ENCODE data around the gene IL17B.

- TF ChIP-seq CREB1 (IDR thresholded peaks at IDR 0.05) (no peak), SUZ12 (IDR thresholded peaks at IDR 0.05; ENCODE audit: low read length) (no peak), EZH2 (IDR thresholded peaks at IDR 0.05; ENCODE audit: low read depth, low read length, severe bottlenecking) (no peak), RFX5 (IDR thresholded peaks at IDR 0.05; ENCODE audit: borderline replicate concordance, low read depth, low read length) (no peak), POLR2AphosphoS5 (IDR thresholded peaks at IDR 0.05; ENCODE audit: low read depth, low read length) (no peak), MAX (IDR thresholded peaks at IDR 0.05) (no peak), POLR2A (IDR thresholded peaks at IDR 0.05; ENCODE audit: control extremely low read depth in 1 of 2, low read depth in 2 of 2, low read length in 2 of 2) (no peak), TEAD4 (IDR thresholded peaks at IDR 0.05; ENCODE audit: low read depth, low read length) (no peak), POU5F1 (IDR thresholded peaks at IDR 0.05; ENCODE audit: low read depth, low read length) (no peak), BCL11A (IDR thresholded peaks at IDR 0.05; ENCODE audit: low read depth in 2 of 2, low read length in 2 of 2) (no peak)
- TF ChIP-seq, protein P1, sequence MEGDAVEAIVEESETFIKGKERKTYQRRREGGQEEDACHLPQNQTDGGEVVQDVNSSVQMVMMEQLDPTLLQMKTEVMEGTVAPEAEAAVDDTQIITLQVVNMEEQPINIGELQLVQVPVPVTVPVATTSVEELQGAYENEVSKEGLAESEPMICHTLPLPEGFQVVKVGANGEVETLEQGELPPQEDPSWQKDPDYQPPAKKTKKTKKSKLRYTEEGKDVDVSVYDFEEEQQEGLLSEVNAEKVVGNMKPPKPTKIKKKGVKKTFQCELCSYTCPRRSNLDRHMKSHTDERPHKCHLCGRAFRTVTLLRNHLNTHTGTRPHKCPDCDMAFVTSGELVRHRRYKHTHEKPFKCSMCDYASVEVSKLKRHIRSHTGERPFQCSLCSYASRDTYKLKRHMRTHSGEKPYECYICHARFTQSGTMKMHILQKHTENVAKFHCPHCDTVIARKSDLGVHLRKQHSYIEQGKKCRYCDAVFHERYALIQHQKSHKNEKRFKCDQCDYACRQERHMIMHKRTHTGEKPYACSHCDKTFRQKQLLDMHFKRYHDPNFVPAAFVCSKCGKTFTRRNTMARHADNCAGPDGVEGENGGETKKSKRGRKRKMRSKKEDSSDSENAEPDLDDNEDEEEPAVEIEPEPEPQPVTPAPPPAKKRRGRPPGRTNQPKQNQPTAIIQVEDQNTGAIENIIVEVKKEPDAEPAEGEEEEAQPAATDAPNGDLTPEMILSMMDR (IDR thresholded peaks at IDR 0.05; ENCODE audit: control extremely low read depth in 1 of 3, insufficient read depth in 1 of 3, low read depth in 1 of 3, low read length in 3 of 3), result no peak
Measured at GRCh38 chr5:149360272-149360671, 18.8 kb downstream of the IL17B start.

Measured in H1 (cell line).